Loucy (cell line): ENCODE data around the gene FHIT.

Source experiments
- H2AFZ ChIP-seq: fragments of 200-600 bp; sonication (generic); 2 replicates; pipeline ENCODE4 v1.6.0; 2016; ENCODE audit warnings: antibody characterized with exemption, mild to moderate bottlenecking, low read length, moderate library complexity
- H3F3A ChIP-seq: fragments of 200-600 bp; 2 replicates; pipeline ENCODE4 v1.6.0; 2016; ENCODE audit warnings: antibody characterized with exemption, low read depth, mild to moderate bottlenecking
- H3K27me3 ChIP-seq: fragments of 200-600 bp; sonication (generic); 2 replicates; pipeline ENCODE4 v1.6.1; 2014; ENCODE audit warnings: low read length, mild to moderate bottlenecking; ENCODE audit not compliant: insufficient read depth, poor library complexity, severe bottlenecking
- H3K36me3 ChIP-seq: fragments of 200-600 bp; sonication (generic); 2 replicates; pipeline ENCODE4 v1.6.1; 2016; ENCODE audit warnings: low read length; ENCODE audit not compliant: insufficient read depth
- H3K4me1 ChIP-seq: fragments of 200-600 bp; sonication (generic); 2 replicates; pipeline ENCODE4 v1.5.1; 2014; ENCODE audit warnings: low read length, mild to moderate bottlenecking; ENCODE audit not compliant: insufficient read depth, poor library complexity, severe bottlenecking
- H3K4me2 ChIP-seq: fragments of 200-600 bp; sonication (generic); 2 replicates; pipeline ENCODE4 v1.6.0; 2014; ENCODE audit warnings: antibody characterized with exemption, low read length, low read depth, mild to moderate bottlenecking; ENCODE audit not compliant: poor library complexity, severe bottlenecking
- H3K4me3 ChIP-seq: fragments of 200-600 bp; sonication (generic); 2 replicates; pipeline ENCODE4 v1.5.1; 2014; ENCODE audit warnings: low read length, mild to moderate bottlenecking, mixed read lengths; ENCODE audit not compliant: poor library complexity, severe bottlenecking
- H3K79me2 ChIP-seq: fragments of 200-600 bp; sonication (generic); 2 replicates; pipeline ENCODE4 v1.6.1; 2014; ENCODE audit warnings: low read length; ENCODE audit not compliant: insufficient read depth
- H3K9ac ChIP-seq: fragments of 200-600 bp; sonication (generic); 2 replicates; pipeline ENCODE4 v1.6.0; 2014; ENCODE audit warnings: mild to moderate bottlenecking, low read depth, low read length, moderate library complexity; ENCODE audit not compliant: poor library complexity, severe bottlenecking
- H3K9me2 ChIP-seq: fragments of 200-600 bp; sonication (generic); replicated peaks from 2 replicates; pipeline ENCODE4 v1.6.1; 2016; ENCODE audit warnings: low read depth, low read length, mixed read lengths
- H3K9me3 ChIP-seq: fragments of 200-600 bp; sonication (generic); 2 replicates; pipeline ENCODE4 v1.6.1; 2014; ENCODE audit warnings: mild to moderate bottlenecking, antibody characterized with exemption, low read length, low read depth; ENCODE audit not compliant: insufficient read depth
- H4K20me1 ChIP-seq: fragments of 200-600 bp; sonication (generic); 2 replicates; pipeline ENCODE4 v1.6.0; 2014; ENCODE audit warnings: antibody characterized with exemption, low read length, mild to moderate bottlenecking; ENCODE audit not compliant: insufficient read depth, poor library complexity, severe bottlenecking
- EZH2phosphoT487 ChIP-seq: fragments of 200-600 bp; IDR thresholded peaks from 2 replicates; pipeline ENCODE4 v1.6.1; 2018; ENCODE audit warnings: antibody characterized with exemption, mild to moderate bottlenecking, moderate library complexity, borderline replicate concordance
- TF ChIP-seq, protein P1 (sequence below): fragments of 200-600 bp; sonication (generic); conservative IDR thresholded peaks from 2 replicates; pipeline ENCODE4 v1.5.1; 2014; ENCODE audit warnings: mild to moderate bottlenecking, antibody characterized with exemption, low read length

The FHIT gene

DNA sequence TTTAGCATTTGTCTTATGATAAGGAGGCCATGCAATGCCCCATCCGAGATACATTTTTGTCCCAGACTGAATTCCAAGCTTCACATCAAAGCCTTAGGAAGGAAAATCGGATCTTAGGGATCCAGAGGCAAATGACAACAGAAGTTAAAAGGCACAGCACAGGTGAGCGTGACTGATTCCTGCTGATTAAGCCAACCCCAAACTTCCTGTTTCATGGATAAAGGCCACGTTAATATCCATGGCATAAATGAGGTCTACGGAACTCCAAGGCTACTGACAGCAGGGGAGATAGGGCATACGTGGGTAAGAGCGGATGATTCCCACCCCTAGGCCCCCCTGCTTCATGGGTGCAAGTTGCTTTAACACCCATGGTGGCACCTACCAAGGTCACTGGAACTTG is 471.6 kb downstream of the FHIT start:
- Histone ChIP-seq H2AFZ (no peak overlapping the region), H3K9me2 (no peaks in the 10 kb centered on the region), H3K27me3 (no peaks in the 10 kb centered on the region), H3K4me2 (no peak overlapping the region), H3F3A (no peaks in the 10 kb centered on the region), H3K4me1 (no peaks in the 10 kb centered on the region), H3K79me2 (no peaks in the 10 kb centered on the region), H3K36me3 (no peaks in the 10 kb centered on the region), H4K20me1 (no peaks in the 10 kb centered on the region), H3K4me3 (no peak overlapping the region), H3K9me3 (peaks cover 2% of the 10 kb centered on the region; the same call in 1 of the 2 replicates), H3K9ac (no peak overlapping the region)
- TF ChIP-seq, protein P1, sequence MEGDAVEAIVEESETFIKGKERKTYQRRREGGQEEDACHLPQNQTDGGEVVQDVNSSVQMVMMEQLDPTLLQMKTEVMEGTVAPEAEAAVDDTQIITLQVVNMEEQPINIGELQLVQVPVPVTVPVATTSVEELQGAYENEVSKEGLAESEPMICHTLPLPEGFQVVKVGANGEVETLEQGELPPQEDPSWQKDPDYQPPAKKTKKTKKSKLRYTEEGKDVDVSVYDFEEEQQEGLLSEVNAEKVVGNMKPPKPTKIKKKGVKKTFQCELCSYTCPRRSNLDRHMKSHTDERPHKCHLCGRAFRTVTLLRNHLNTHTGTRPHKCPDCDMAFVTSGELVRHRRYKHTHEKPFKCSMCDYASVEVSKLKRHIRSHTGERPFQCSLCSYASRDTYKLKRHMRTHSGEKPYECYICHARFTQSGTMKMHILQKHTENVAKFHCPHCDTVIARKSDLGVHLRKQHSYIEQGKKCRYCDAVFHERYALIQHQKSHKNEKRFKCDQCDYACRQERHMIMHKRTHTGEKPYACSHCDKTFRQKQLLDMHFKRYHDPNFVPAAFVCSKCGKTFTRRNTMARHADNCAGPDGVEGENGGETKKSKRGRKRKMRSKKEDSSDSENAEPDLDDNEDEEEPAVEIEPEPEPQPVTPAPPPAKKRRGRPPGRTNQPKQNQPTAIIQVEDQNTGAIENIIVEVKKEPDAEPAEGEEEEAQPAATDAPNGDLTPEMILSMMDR, result no peak
- no peak for TF ChIP-seq EZH2phosphoT487

DNA sequence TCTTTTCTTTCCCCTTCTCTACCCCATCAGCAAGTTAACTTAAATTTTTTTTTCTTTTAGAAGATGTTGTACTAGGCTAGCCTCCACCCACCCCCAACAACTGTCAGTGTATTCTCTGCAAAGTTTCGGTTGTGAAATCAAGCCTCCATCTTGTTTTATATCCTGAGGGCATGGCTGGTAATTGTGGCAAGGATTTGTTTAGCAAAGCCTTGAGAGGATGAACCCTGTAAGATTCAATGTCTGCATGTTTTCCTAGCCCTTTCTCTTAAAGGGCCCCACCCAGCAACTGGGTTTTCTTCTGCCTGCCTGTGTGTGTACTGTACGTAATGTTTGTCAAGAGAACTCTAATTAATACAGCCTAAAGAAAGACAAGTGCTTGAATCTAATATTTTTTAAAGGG is 475.3 kb downstream of the FHIT start:
- H3K27me3 ChIP-seq, result no peaks in the 10 kb centered on the region
- no peak for TF ChIP-seq EZH2phosphoT487
- TF ChIP-seq, protein P1, result no peak
- no peaks in the 10 kb centered on the region for H4K20me1 ChIP-seq
- H3K9me2 ChIP-seq, result no peaks in the 10 kb centered on the region
- no peak overlapping the region for H3K4me3 ChIP-seq
- peaks cover 2% of the 10 kb centered on the region; the same call in 1 of the 2 replicates for H3K9me3 ChIP-seq
- no peak overlapping the region for H2AFZ ChIP-seq
- H3F3A ChIP-seq, result no peaks in the 10 kb centered on the region
- H3K79me2 ChIP-seq, result no peaks in the 10 kb centered on the region
- H3K9ac ChIP-seq, result no peak overlapping the region
- H3K4me2 ChIP-seq, result no peak overlapping the region
- no peaks in the 10 kb centered on the region for H3K4me1 ChIP-seq
- no peaks in the 10 kb centered on the region for H3K36me3 ChIP-seq

DNA sequence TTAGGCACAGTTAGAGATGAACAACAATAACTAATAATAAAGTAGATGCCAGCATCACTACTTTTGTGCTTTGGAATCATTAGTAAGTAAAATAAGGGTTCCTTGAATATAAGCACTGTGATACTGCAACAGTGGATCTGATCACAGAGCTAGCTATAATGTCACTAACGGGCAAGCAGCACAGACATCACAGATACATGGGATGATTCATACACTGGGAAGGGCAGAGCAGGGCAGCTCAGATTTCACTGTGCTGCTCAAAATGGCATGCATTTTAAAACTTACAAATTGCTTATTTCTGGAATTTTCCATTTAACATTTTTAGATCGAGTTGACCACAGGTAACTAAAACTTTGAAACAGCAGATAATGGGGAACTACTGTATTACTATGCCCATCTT is 476.6 kb downstream of the FHIT start:
- H3K27me3 ChIP-seq, result no peaks in the 10 kb centered on the region
- H2AFZ ChIP-seq, result no peak overlapping the region
- no peaks in the 10 kb centered on the region for H3K36me3 ChIP-seq
- H3K79me2 ChIP-seq, result no peaks in the 10 kb centered on the region
- no peaks in the 10 kb centered on the region; the same call in 1 of the 2 replicates for H3K9me3 ChIP-seq
- no peaks in the 10 kb centered on the region for H3K4me1 ChIP-seq
- H3K4me2 ChIP-seq, result no peak overlapping the region
- no peak overlapping the region for H3K9ac ChIP-seq
- no peaks in the 10 kb centered on the region for H4K20me1 ChIP-seq
- no peaks in the 10 kb centered on the region for H3F3A ChIP-seq
- no peak for TF ChIP-seq EZH2phosphoT487
- TF ChIP-seq, protein P1, result no peak
- H3K4me3 ChIP-seq, result no peak overlapping the region
- H3K9me2 ChIP-seq, result no peaks in the 10 kb centered on the region
